Brain pericyte (primary cell): Measurements from ENCODE around the gene PLCB2.

Experiments
- DNase-seq: peaks from one replicate; pipeline ENCODE4 v3.0.0-alpha.2; 2012; ENCODE audit warnings: low read depth, low spot score

PLCB2 gene

GRCh38 chr15:40302288-40302886, 5.3 kb downstream of the PLCB2 start:
- DNase-seq, result no peak

GRCh38 chr15:40301467-40302179, 6.1 kb downstream of the PLCB2 start:
- DNase-seq, result no peak

GRCh38 chr15:40300771-40301170, 7.0 kb downstream of the PLCB2 start:
- DNase-seq, result no peak

- no peak for DNase-seq
These were observed 7.4 kb downstream of the PLCB2 start for GRCh38 chr15:40300367-40300766.

GRCh38 chr15:40298216-40298935, 9.4 kb downstream of the PLCB2 start:
- no peak for DNase-seq

- DNase-seq, result no peak
These were observed 10.4 kb downstream of the PLCB2 start for GRCh38 chr15:40297356-40297755.

GRCh38 chr15:40296561-40297230, 11.0 kb downstream of the PLCB2 start:
- no peak for DNase-seq

- DNase-seq, result no peak
These were observed 11.7 kb downstream of the PLCB2 start for GRCh38 chr15:40295877-40296560.

GRCh38 chr15:40295297-40295696, 12.4 kb downstream of the PLCB2 start:
- DNase-seq, result no peak

- DNase-seq, result no peak
These were observed 13.5 kb downstream of the PLCB2 start for GRCh38 chr15:40293905-40294895.

GRCh38 chr15:40293006-40293405, 14.7 kb downstream of the PLCB2 start:
- DNase-seq, result no peak

- DNase-seq, result no peak
These were observed 15.5 kb downstream of the PLCB2 start for GRCh38 chr15:40292246-40292645.

GRCh38 chr15:40290918-40291574, 16.7 kb downstream of the PLCB2 start:
- DNase-seq, result no peak

- no peak for DNase-seq
These were observed 17.2 kb downstream of the PLCB2 start for GRCh38 chr15:40290545-40290917.

- DNase-seq, result no peak
These were observed 18.5 kb downstream of the PLCB2 start for GRCh38 chr15:40289140-40289775.

GRCh38 chr15:40287968-40288367, 19.8 kb downstream of the PLCB2 start:
- no peak for DNase-seq

GRCh38 chr15:40287505-40287904, 20.2 kb downstream of the PLCB2 start:
- no peak for DNase-seq

- no peak for DNase-seq
These were observed 20.9 kb downstream of the PLCB2 start for GRCh38 chr15:40286794-40287193.

- no peak for DNase-seq
These were observed 21.6 kb downstream of the PLCB2 start for GRCh38 chr15:40286061-40286532.
